ENCODE results near the gene NT5C1B.
"Not testable (repeated sequence)": the region's sequence is repeated elsewhere in the genome, so short reads cannot be mapped to it uniquely, and the experiment has no call there.

The NT5C1B gene

DNA sequence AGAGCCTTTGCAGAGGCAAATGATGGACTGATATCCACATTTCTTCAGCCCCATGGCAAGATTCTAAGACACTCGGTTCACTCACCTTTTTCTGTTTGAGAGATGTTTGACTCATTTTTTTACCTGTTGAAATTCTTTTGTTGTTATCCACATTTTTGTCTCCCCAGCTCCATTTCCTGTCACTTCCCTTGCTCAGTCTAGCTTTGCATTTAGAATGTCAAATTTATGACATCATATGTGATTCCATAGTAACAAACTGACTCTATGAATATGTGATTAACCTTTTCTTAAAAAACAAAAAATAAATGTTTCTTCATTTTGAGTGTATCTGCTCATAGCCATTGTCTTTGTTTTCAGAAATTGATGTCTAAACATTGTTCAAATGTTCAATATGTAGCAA is at the start of gene NT5C1B:
NT5C1B (minus strand) TSS at position 216 of the 400 bp plus-strand sequence; CDS start at position 115, 101 bp downstream.
- DNase-seq: no peak

GRCh38 chr2:18637196-18637595 is 47.8 kb upstream of the NT5C1B start:
- DNase-seq: no peak

DNA sequence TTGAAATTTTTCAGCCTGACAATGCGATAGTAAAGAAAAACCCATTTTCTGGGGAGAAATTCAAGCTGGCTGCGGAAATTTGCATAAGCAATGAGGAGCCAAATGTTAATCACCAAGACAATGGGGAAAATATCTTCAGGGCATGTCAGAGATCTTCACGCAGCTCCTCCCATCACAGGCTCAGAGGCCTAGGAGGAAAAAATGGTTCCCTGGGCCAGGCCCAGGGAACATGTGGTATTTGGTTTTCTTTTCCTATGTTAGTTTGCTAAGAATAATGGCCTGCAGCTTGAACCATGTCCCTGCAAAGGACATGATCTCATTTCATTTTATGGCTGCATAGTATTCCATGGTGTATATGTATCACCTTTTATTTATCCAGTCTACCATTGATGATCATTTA is 43.3 kb upstream of the NT5C1B start:
- not testable (repeated sequence) for DNase-seq

GRCh38 chr2:18630941-18631340 is 41.6 kb upstream of the NT5C1B start:
- no peak for DNase-seq

- no peak for DNase-seq
Measured at GRCh38 chr2:18630541-18630940, 41.2 kb upstream of the NT5C1B start.

GRCh38 chr2:18630101-18630500 is 40.7 kb upstream of the NT5C1B start:
- DNase-seq: no peak

GRCh38 chr2:18626958-18627650 is 37.7 kb upstream of the NT5C1B start:
- no peak for DNase-seq

- no peak for DNase-seq
Measured at GRCh38 chr2:18626256-18626668, 36.9 kb upstream of the NT5C1B start.

DNA sequence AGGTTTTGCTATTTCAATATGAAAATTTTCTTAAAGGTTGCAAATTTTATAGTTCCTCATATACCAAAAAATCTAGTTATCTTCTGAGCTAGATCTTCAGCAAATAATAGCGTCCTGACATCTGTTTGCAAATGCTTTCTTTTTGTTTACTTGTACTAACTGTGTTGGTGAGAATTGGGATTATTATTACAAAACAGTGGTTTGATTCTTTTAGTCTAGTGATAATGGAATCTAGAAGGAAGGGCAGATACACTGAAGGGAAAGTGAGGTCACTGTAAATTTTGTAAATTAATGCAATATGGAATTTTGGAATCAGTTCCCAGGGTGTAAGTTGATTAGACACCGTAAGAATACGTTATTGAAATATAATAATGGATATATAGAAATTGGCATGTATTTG is 36.2 kb upstream of the NT5C1B start:
- no peak for DNase-seq

DNA sequence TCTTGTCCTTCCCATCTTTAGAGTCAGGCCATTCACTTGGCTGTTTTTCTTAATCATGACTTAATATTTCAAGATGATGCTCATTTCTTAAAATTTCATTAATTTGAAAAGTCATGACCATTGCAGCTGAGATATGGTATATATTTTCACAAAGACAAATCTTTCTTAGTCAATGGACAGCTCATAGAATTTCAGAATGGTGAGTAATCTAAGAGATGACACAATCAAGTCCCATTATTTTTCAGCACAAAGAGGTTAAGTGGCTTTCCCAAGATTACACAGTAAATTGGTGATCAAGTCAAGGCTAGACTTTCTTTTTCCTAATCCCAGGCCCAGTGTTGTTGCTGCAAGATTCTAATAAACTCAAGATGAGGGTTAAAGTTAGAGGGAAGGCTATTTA is 34.4 kb upstream of the NT5C1B start:
- no peak for DNase-seq

GRCh38 chr2:18620867-18621632 is 31.7 kb upstream of the NT5C1B start:
- no peak for DNase-seq

DNA sequence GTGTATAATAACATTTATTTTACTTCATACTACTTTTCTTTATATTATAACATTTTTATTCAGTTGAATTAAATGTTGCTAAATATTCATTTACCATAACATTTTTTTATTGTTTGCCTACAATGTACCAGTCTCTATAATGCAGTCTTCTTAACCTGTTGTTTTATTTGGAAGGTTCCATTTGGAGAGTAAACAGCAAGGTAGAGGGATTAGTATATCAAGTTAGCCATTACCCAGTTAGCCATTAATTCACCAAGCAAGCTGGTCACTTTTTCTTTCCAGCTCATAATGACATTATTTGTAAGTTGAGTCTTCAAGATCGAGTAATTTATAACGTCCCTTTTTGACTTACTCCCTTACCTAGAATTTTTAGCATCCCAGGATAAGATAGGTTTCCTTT is 29.7 kb upstream of the NT5C1B start:
- DNase-seq: no peak

- DNase-seq: no peak
Measured at GRCh38 chr2:18614041-18614440, 24.7 kb upstream of the NT5C1B start.

DNA sequence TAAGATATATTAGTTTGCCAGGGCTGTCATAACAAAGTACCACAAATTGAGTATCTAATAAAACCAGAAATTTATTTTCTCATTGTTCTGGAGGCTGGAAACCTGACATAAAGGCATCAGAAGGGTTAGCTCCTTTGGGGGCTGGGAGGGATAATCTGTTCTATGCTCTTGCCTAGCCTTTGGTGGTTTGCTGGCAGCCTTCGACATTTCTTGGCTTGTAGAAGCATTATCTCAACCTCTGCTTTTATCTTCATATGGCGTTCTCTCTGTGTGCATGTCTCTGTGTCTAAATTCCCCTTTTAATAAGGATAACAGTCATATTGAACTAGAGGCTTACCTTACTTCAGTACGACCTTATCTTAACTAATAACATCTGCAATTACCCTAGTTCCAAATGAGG is 22.8 kb upstream of the NT5C1B start:
- no peak for DNase-seq

- DNase-seq: no peak
Measured at GRCh38 chr2:18611604-18612003, 22.2 kb upstream of the NT5C1B start.

DNA sequence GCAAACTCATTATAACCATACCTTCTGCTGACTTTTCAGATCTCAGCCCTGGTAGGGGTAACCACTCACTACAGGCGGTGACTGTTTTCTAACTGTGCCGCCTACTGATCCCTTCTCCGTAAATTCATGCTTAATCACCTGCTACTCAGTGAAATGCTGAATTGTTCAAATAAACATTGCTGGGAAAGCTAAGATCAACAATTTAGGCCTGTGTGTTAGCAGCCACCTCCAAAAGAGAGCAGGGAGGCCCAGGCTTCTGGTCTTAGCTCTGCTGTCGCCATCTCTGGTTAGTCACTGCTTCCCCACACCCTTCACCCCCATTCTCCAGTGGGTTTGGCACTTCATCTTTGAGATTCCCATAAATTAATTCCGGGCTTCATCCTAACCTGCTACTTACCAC is 21.8 kb upstream of the NT5C1B start:
- no peak for DNase-seq

GRCh38 chr2:18610651-18611050 is 21.3 kb upstream of the NT5C1B start:
- DNase-seq: no peak

GRCh38 chr2:18610090-18610489 is 20.7 kb upstream of the NT5C1B start:
- DNase-seq: no peak

DNA sequence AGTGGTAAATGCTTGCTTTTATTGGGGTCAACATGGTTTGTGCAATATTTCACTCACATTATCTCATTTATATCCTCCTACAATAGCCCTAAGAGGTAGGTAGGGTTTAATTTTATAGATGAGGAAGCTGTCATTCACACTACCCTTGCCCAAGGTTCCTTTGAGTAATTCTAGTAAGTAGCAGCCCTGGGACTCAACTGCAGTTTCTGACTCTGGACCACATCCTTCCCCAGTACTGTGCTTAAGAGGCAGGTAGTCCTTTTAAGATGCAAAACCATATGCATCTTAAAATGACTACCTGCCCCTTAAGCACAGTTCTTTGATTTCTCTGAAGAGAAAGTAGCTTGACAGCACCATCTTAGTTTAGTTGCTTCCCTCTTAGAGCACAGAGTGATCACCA is 15.7 kb upstream of the NT5C1B start:
- no peak for DNase-seq

- no peak for DNase-seq
Measured at GRCh38 chr2:18604531-18604885, 15.1 kb upstream of the NT5C1B start.

DNA sequence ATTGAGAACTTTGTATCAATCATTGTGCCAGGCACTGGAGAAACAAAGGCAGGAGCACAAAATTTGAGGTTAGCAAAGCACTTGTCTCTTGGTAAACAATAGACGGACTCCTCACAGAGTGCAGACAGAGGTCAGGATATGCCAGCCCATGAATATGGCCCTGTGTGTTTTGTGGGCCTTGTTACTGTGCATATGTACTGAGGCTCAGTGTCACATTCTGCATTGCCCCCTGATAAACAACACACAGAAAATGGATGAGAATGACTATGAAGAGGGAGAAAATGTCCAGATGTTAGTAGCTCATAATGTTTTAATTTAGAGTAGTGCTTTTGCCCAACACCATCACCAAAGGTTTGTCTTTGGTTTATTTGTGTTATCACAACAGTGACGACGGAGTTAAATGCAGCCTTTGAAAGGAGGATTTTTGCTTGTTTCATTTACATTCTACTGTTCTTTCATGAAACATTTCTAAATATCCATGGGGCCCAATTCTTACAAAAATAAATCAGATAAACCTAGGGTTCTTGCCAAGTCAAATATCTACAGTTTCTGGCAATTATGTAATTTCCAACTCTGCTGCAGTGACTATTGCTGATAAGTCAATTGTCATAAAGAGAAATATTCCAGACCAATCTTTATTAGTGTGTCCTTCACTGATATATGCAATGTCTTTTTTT is 14.6 kb upstream of the NT5C1B start:
- DNase-seq: no peak

DNA sequence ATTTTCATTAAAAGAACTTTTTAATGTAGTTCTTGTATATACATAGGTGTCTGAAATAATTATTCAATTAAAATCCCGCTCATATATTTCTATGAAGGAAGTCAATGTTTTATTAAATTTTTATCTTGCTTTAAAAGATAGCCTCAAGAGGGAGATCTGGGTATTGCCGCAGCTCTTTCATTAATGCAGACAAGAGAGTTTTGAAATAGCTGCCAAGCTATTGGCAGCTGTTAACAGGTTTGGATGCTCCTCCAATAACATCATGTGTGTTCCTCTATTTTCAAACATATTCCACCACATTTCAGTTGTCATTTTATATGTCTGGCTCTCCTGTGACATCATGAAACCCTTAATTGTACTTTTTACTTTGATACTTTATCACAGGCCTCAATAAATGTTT is 12.9 kb upstream of the NT5C1B start:
- no peak for DNase-seq

GRCh38 chr2:18600255-18600613 is 10.9 kb upstream of the NT5C1B start:
- DNase-seq: no peak
